GM12864 (cell line): ENCODE results near the gene KIAA0040.

Experiments used
- DNase-seq: peaks from one replicate; pipeline ENCODE4 v3.0.0-alpha.2; 2011; ENCODE audit warnings: low read depth
- H3K4me3 ChIP-seq: 2 replicates; pipeline ENCODE4 v1.5.1; 2011; ENCODE audit warnings: mild to moderate bottlenecking, low read depth, low read length, control low read depth
- CTCF ChIP-seq: IDR thresholded peaks from 2 replicates; pipeline ENCODE4 v1.5.1; 2011; ENCODE audit warnings: low read depth, mild to moderate bottlenecking, moderate library complexity, low read length, control low read depth, inconsistent platforms; ENCODE audit errors: missing control alignments

Gene KIAA0040

GRCh38 chr1:175182201-175182746 is 10.3 kb downstream of the KIAA0040 start:
- no peak for DNase-seq
- H3K4me3 ChIP-seq = no peak overlapping the region
- no peak for TF ChIP-seq CTCF

- no peak for DNase-seq
- H3K4me3 ChIP-seq = no peak overlapping the region
- no peak for TF ChIP-seq CTCF
Observed at GRCh38 chr1:175179837-175180590, 12.6 kb downstream of the KIAA0040 start.

- H3K4me3 ChIP-seq = no peak overlapping the region
- no peak for DNase-seq
- TF ChIP-seq CTCF = no peak
Observed at GRCh38 chr1:175178456-175178855, 14.1 kb downstream of the KIAA0040 start.

GRCh38 chr1:175178056-175178455 is 14.5 kb downstream of the KIAA0040 start:
- no peak for DNase-seq
- TF ChIP-seq CTCF = no peak
- no peak overlapping the region for H3K4me3 ChIP-seq

GRCh38 chr1:175176246-175176645 is 16.3 kb downstream of the KIAA0040 start:
- no peak for DNase-seq
- H3K4me3 ChIP-seq = no peak overlapping the region
- TF ChIP-seq CTCF = no peak

GRCh38 chr1:175174309-175175102 is 18.1 kb downstream of the KIAA0040 start:
- no peak for TF ChIP-seq CTCF
- no peak overlapping the region for H3K4me3 ChIP-seq
- no peak for DNase-seq

GRCh38 chr1:175173531-175173930 is 19.0 kb downstream of the KIAA0040 start:
- TF ChIP-seq CTCF = no peak
- H3K4me3 ChIP-seq = no peak overlapping the region
- DNase-seq = no peak
